SK-MEL-5 (cell line): ENCODE data around the gene WNT7B. TPM values are rescaled to one million over a fixed set of nuclear protein-coding genes. Genes with fewer than 3 reads are reported as not detected.

Experiments
- DNase-seq: peaks from one replicate; pipeline ENCODE4 v3.0.0-alpha.2; 2016; ENCODE audit warnings: low read depth, low spot score
- in situ Hi-C: cut with HindIII; loops from 2 replicates; pipeline ENCODE4 v1.10.0; 2016; ENCODE audit warnings: low sequenced_read_pairs, high pct_unique_total_duplicates, low pct_unique_long_range_greater_than_20kb
- total RNA-seq: library from RNA; depleted of rRNA; stranded (reverse); fragments of >200 nt; shearing (Covaris generic); gene quantifications from 2 replicates; pipeline ENCODE4 v1.2.3, GENCODE V29; 2014

Gene WNT7B
- total RNA-seq, 1 experiment from 2014 or later = not detected

GRCh38 chr22:45882881-45883810 lies 93.8 kb downstream of the WNT7B start:
- in situ Hi-C loops = no loop called here
- no peak for DNase-seq

- no peak for DNase-seq
- in situ Hi-C loops = no loop called here
Measured at GRCh38 chr22:45881524-45881875, 95.5 kb downstream of the WNT7B start.

- no peak for DNase-seq
- in situ Hi-C loops = no loop called here
Measured at GRCh38 chr22:45880716-45881523, 96.0 kb downstream of the WNT7B start.

- in situ Hi-C loops = no loop called here
- DNase-seq = no peak
Measured at GRCh38 chr22:45880091-45880715, 96.8 kb downstream of the WNT7B start.

GRCh38 chr22:45879552-45879949 lies 97.4 kb downstream of the WNT7B start:
- in situ Hi-C loops = no loop called here

GRCh38 chr22:45878901-45879551 lies 97.9 kb downstream of the WNT7B start:
- in situ Hi-C loops = no loop called here
- DNase-seq = no peak

More at GRCh38 chr22:45879552-45879949, 97.4 kb downstream of the WNT7B start:
- no peak for DNase-seq

- in situ Hi-C loops = no loop called here
Measured at GRCh38 chr22:45878051-45878781, 98.7 kb downstream of the WNT7B start.

GRCh38 chr22:45877651-45878050 lies 99.3 kb downstream of the WNT7B start:
- DNase-seq = no peak

More at GRCh38 chr22:45878051-45878781, 98.7 kb downstream of the WNT7B start:
- no peak for DNase-seq

GRCh38 chr22:45877036-45877380 lies 100.0 kb downstream of the WNT7B start:
- DNase-seq = no peak
- in situ Hi-C loops = no loop called here

More at GRCh38 chr22:45877651-45878050, 99.3 kb downstream of the WNT7B start:
- in situ Hi-C loops = no loop called here

GRCh38 chr22:45876136-45877035 lies 100.6 kb downstream of the WNT7B start:
- in situ Hi-C loops = no loop called here
- no peak for DNase-seq

GRCh38 chr22:45872659-45873263 lies 104.2 kb downstream of the WNT7B start:
- DNase-seq = no peak
- in situ Hi-C loops = no loop called here

- in situ Hi-C loops = no loop called here
- DNase-seq = no peak
Measured at GRCh38 chr22:45871721-45872120, 105.2 kb downstream of the WNT7B start.
